ENCODE measurements around the gene ADAMTSL5.

The ADAMTSL5 gene

GRCh38 chr19:1455336-1456120 lies 57.3 kb downstream of the ADAMTSL5 start:
- no peak for TF ChIP-seq CTCF (conservative IDR thresholded peaks at IDR 0.05; ENCODE audit: low read depth)
- POLR2A ChIA-PET (ENCODE audit: low non-redundant PET): no interaction called here
- peak overlapping the region; percentile 52 for H3K27ac ChIP-seq
- CTCF ChIA-PET: interaction anchor here (0.8 to 1.0 kb wide), 2 partner anchors 10 to 210 kb away, joined by 3 to 4 read pairs; no protein-coding TSS in a partner anchor
- peak; percentile 90 for DNase-seq (ENCODE audit: low spot score)

All from RWPE1 (cell line).